ENCODE data around the gene ASAP2. TPM values are rescaled to one million over a fixed set of nuclear protein-coding genes. Genes with fewer than 3 reads are reported as not detected.

Gene ASAP2
- total RNA-seq, 1 experiment from 2014 or later: not detected

DNA sequence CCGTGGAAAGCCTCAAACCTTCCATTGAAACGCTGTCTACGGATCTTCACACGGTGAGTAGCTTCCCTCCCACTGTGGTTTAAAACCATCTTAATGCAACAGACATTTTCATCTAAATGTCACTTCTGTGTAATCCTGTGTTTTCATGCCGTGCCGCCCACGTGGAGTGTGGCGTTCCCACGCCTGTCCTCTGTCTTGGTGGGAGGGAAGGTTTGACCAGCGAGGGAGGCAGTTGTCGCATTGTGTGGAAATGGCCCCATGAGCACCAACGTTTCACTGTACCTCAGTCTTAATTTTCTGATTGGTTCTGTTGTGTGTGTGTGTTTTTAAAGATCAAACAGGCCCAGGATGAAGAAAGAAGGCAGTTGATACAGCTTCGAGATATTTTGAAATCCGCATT is 128.1 kb downstream of the ASAP2 start:
- H3K9ac ChIP-seq (ENCODE audit: low read length): no peak overlapping the region
- no peaks in the 10 kb centered on the region for H3K9me3 ChIP-seq (ENCODE audit: low read length)
- H3K36me3 ChIP-seq (ENCODE audit: insufficient read depth, low read length): no peaks in the 10 kb centered on the region
- no peaks in the 10 kb centered on the region for H3K9me2 ChIP-seq (replicated peaks; ENCODE audit: insufficient read depth, low read length)
- H3K4me1 ChIP-seq (ENCODE audit: low read length): peaks cover 10% of the 10 kb centered on the region
- no peak for DNase-seq
- no peaks in the 10 kb centered on the region for H3K79me2 ChIP-seq (ENCODE audit: low read length)
- no peaks in the 10 kb centered on the region for H3K27me3 ChIP-seq (ENCODE audit: low read length)
- H4K20me1 ChIP-seq (ENCODE audit: insufficient read depth, low read depth, low read length): no peaks in the 10 kb centered on the region
- H3K4me3 ChIP-seq (ENCODE audit: low read length): no peak overlapping the region
- no peak overlapping the region for H2AFZ ChIP-seq (ENCODE audit: low read length)
- no peak overlapping the region for H3K27ac ChIP-seq (ENCODE audit: low read length)
- no peak overlapping the region for H3K4me2 ChIP-seq (ENCODE audit: low read depth, low read length, poor library complexity, severe bottlenecking)

DNA sequence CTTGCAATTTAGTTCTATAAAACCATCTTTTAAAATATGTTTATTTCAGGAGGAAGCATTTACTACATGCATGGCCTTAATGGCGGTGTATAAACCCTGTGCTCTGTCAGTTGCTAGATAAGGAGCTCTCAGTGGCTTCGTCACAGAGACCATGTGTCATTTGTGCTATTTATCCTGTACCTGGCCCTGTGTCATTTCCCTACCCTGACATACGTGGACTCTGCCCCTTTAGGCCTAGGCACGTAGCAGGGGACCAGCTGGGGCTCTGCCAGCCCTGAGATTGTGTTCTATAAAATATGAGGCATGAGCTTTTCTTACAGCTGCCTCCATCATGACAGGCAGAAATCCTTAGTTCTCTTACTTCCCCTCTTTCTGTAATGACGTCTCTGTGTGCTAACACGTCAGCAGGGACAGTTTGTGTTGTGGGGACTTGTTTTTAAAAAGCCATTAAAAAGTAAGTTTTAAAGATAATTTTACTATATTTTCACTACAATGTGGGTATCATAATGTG is 128.8 kb downstream of the ASAP2 start:
- no peaks in the 10 kb centered on the region for H4K20me1 ChIP-seq (ENCODE audit: insufficient read depth, low read depth, low read length)
- no peaks in the 10 kb centered on the region for H3K79me2 ChIP-seq (ENCODE audit: low read length)
- H3K9ac ChIP-seq (ENCODE audit: low read length): no peak overlapping the region
- no peaks in the 10 kb centered on the region for H3K9me3 ChIP-seq (ENCODE audit: low read length)
- no peak overlapping the region for H2AFZ ChIP-seq (ENCODE audit: low read length)
- H3K4me1 ChIP-seq (ENCODE audit: low read length): peaks cover 10% of the 10 kb centered on the region
- DNase-seq: no peak
- no peaks in the 10 kb centered on the region for H3K27me3 ChIP-seq (ENCODE audit: low read length)
- H3K9me2 ChIP-seq (replicated peaks; ENCODE audit: insufficient read depth, low read length): no peaks in the 10 kb centered on the region
- no peak overlapping the region for H3K27ac ChIP-seq (ENCODE audit: low read length)
- H3K4me2 ChIP-seq (ENCODE audit: low read depth, low read length, poor library complexity, severe bottlenecking): no peak overlapping the region
- no peak overlapping the region for H3K4me3 ChIP-seq (ENCODE audit: low read length)
- no peaks in the 10 kb centered on the region for H3K36me3 ChIP-seq (ENCODE audit: insufficient read depth, low read length)

DNA sequence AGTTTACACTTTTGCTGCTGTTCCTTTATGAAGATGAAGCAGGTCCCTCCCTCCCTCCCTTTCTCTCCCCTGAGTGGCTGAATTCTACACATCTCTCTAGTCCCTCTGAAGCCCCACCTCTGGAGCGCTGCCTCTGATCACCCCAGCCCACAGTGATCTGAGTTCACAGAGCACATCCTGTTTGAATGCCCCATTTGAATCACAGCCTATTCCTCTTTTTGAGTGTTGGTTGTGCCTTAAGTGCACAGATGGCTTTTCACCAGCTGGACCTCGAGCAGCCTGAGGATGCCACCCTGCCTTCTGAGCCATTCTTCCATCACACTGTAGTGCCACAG is 129.6 kb downstream of the ASAP2 start:
- H3K9me2 ChIP-seq (replicated peaks; ENCODE audit: insufficient read depth, low read length): no peaks in the 10 kb centered on the region
- no peaks in the 10 kb centered on the region for H4K20me1 ChIP-seq (ENCODE audit: insufficient read depth, low read depth, low read length)
- no peaks in the 10 kb centered on the region for H3K9me3 ChIP-seq (ENCODE audit: low read length)
- no peak overlapping the region for H3K4me2 ChIP-seq (ENCODE audit: low read depth, low read length, poor library complexity, severe bottlenecking)
- H3K9ac ChIP-seq (ENCODE audit: low read length): no peak overlapping the region
- peaks cover 3% of the 10 kb centered on the region for H3K4me1 ChIP-seq (ENCODE audit: low read length)
- DNase-seq: peak; percentile 51
- no peaks in the 10 kb centered on the region for H3K36me3 ChIP-seq (ENCODE audit: insufficient read depth, low read length)
- H3K27ac ChIP-seq (ENCODE audit: low read length): no peak overlapping the region
- no peak overlapping the region for H2AFZ ChIP-seq (ENCODE audit: low read length)
- no peak overlapping the region for H3K4me3 ChIP-seq (ENCODE audit: low read length)
- H3K27me3 ChIP-seq (ENCODE audit: low read length): no peaks in the 10 kb centered on the region
- no peaks in the 10 kb centered on the region for H3K79me2 ChIP-seq (ENCODE audit: low read length)

DNA sequence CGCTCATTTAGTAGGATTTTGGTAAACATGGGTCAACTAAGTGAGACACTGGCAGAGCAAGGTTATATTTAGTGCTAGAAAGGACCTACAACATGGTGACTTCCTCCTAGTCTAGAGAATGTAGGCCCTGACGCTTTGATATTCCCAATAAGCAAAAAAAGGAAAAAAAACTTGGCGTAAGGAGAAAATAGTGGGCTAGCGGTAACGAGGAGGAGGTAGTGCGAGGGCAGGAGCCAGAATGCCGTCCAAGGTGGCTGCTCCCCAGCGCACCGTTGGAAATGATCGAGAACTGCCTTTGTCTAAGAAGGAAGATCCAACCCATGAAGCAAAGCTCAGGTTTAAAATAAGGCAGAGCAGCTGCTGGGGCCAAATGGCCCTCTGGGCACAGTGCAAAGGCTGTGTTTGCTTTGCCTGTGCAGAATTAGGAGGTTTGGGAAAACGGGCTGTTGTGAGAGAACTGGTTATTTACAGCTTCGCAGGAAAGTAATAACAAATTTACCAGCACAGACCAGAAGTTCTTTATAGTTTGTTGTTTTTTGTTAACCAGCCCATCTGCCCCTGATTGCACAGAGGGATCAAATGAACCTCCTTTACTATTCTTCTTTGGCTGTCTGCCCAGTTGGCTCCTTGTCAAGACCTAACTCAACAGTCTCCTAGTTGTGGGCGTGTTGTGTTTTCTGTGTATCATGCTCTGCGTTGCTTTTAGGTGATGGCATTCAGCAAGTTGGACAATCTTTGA is 130.1 kb downstream of the ASAP2 start:
- Histone ChIP-seq H3K9me2 (replicated peaks; ENCODE audit: insufficient read depth, low read length) (no peaks in the 10 kb centered on the region), H4K20me1 (ENCODE audit: insufficient read depth, low read depth, low read length) (no peaks in the 10 kb centered on the region), H3K36me3 (ENCODE audit: insufficient read depth, low read length) (no peaks in the 10 kb centered on the region), H3K27ac (ENCODE audit: low read length) (no peak overlapping the region), H2AFZ (ENCODE audit: low read length) (no peak overlapping the region), H3K9me3 (ENCODE audit: low read length) (no peaks in the 10 kb centered on the region), H3K9ac (ENCODE audit: low read length) (no peak overlapping the region), H3K4me1 (ENCODE audit: low read length) (peaks cover 3% of the 10 kb centered on the region), H3K79me2 (ENCODE audit: low read length) (no peaks in the 10 kb centered on the region), H3K4me3 (ENCODE audit: low read length) (no peak overlapping the region), H3K4me2 (ENCODE audit: low read depth, low read length, poor library complexity, severe bottlenecking) (no peak overlapping the region), H3K27me3 (ENCODE audit: low read length) (no peaks in the 10 kb centered on the region)
- no peak for DNase-seq

DNA sequence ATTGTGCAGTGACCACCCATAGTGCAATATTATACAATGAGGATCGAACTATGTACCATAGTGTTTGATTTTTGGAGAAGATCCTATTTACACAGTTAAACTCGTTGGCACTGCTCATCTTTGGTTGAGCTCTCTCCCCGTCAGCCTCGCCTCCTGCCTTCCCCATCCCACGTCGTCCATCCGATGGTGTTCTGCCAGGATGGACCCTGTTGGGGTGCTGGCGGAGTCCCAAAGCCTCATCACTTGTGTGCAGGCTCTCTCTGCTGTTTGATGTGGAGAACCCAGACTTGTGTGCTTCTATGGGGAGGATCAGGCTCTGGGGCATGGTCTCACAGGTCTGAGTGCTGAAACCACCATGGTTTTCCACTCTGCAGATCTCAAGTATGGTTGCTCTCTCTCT is 131.3 kb downstream of the ASAP2 start:
- no peaks in the 10 kb centered on the region for H3K79me2 ChIP-seq (ENCODE audit: low read length)
- H2AFZ ChIP-seq (ENCODE audit: low read length): no peak overlapping the region
- no peak overlapping the region for H3K4me3 ChIP-seq (ENCODE audit: low read length)
- H3K9me3 ChIP-seq (ENCODE audit: low read length): no peaks in the 10 kb centered on the region
- no peaks in the 10 kb centered on the region for H3K9me2 ChIP-seq (replicated peaks; ENCODE audit: insufficient read depth, low read length)
- H3K27ac ChIP-seq (ENCODE audit: low read length): no peak overlapping the region
- DNase-seq: no peak
- H4K20me1 ChIP-seq (ENCODE audit: insufficient read depth, low read depth, low read length): no peaks in the 10 kb centered on the region
- no peak overlapping the region for H3K4me2 ChIP-seq (ENCODE audit: low read depth, low read length, poor library complexity, severe bottlenecking)
- no peaks in the 10 kb centered on the region for H3K36me3 ChIP-seq (ENCODE audit: insufficient read depth, low read length)
- H3K9ac ChIP-seq (ENCODE audit: low read length): no peak overlapping the region
- H3K4me1 ChIP-seq (ENCODE audit: low read length): peaks cover 3% of the 10 kb centered on the region
- no peaks in the 10 kb centered on the region for H3K27me3 ChIP-seq (ENCODE audit: low read length)

DNA sequence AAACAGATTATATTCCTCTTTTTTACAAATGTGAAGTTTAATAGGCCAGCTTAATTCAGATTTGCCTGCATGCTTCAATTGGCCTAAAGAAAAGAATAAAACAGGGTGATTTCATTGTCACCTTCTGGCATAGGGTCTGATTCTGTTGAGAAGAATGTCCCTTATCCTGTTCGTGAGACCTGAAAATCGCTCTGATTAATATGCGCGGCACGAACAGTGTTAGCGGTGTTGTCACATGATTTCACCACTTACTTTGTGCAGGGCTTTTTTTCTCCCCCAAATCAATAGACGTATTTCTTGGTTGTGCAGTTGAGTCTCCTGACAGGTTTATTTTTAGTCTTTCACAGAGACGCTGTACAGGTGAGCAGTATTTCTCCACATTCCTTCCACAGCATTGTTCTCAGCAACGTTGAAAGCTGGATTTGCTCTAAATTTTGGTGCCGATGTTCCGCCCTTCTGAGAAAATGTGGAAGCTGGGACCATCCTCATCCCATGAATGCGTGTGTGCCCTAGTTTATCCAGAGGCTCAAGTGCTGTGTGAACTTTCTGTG is 134.8 kb downstream of the ASAP2 start:
- Histone ChIP-seq H3K9me2 (replicated peaks; ENCODE audit: insufficient read depth, low read length) (no peaks in the 10 kb centered on the region), H3K27ac (ENCODE audit: low read length) (no peak overlapping the region), H3K27me3 (ENCODE audit: low read length) (no peaks in the 10 kb centered on the region), H3K4me1 (ENCODE audit: low read length) (peaks cover under 1% of the 10 kb centered on the region), H2AFZ (ENCODE audit: low read length) (no peak overlapping the region), H3K79me2 (ENCODE audit: low read length) (no peaks in the 10 kb centered on the region), H3K36me3 (ENCODE audit: insufficient read depth, low read length) (no peaks in the 10 kb centered on the region), H3K9me3 (ENCODE audit: low read length) (no peaks in the 10 kb centered on the region), H3K4me2 (ENCODE audit: low read depth, low read length, poor library complexity, severe bottlenecking) (no peak overlapping the region), H3K9ac (ENCODE audit: low read length) (no peak overlapping the region), H3K4me3 (ENCODE audit: low read length) (no peak overlapping the region), H4K20me1 (ENCODE audit: insufficient read depth, low read depth, low read length) (no peaks in the 10 kb centered on the region)
- DNase-seq: no peak

DNA sequence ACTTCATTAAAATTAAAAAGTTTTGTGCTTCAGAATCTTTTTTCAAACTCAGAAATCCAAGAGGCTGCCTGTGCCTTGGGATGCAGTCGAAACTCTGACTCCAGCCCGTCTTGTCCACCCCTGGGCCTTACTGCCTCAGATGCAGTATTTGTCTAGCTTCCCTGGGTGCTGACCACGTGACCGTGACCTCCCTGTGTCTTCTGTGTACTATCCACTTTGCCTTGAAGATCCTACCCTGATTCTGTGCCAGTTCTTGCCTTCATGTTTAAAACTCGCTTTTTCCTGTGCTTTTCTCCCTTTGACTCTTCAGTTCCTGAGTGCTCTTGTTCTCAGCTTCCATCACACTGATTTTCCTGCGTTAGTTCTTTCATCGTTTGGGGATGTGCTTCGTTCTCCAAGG is 136.0 kb downstream of the ASAP2 start:
- no peak for DNase-seq
- Histone ChIP-seq H4K20me1 (ENCODE audit: insufficient read depth, low read depth, low read length) (no peaks in the 10 kb centered on the region), H3K36me3 (ENCODE audit: insufficient read depth, low read length) (no peaks in the 10 kb centered on the region), H3K9ac (ENCODE audit: low read length) (no peak overlapping the region), H3K4me3 (ENCODE audit: low read length) (no peak overlapping the region), H3K27me3 (ENCODE audit: low read length) (no peaks in the 10 kb centered on the region), H3K27ac (ENCODE audit: low read length) (no peak overlapping the region), H2AFZ (ENCODE audit: low read length) (no peak overlapping the region), H3K79me2 (ENCODE audit: low read length) (no peaks in the 10 kb centered on the region), H3K4me2 (ENCODE audit: low read depth, low read length, poor library complexity, severe bottlenecking) (no peak overlapping the region), H3K9me3 (ENCODE audit: low read length) (no peaks in the 10 kb centered on the region), H3K4me1 (ENCODE audit: low read length) (no peaks in the 10 kb centered on the region), H3K9me2 (replicated peaks; ENCODE audit: insufficient read depth, low read length) (no peaks in the 10 kb centered on the region)

DNA sequence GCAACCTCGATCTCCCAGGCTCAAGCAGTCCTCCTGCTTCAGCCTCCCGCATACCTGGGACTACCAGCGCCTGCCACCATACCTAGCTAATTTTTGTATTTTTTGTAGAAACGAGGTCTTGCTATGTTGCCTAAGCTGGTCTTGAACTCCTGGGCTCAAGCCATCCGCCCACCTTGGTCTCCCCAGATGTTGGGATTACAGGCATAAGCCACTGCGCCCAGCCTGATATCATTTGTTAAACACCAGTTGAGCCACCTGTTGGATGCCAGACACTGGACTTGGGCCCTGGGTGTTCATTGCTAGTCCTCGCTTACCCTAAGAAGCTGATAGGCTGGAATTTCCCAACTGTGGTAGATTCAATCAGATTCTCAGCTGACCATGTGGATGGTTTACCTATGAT is 136.9 kb downstream of the ASAP2 start:
- no peak overlapping the region for H2AFZ ChIP-seq (ENCODE audit: low read length)
- no peaks in the 10 kb centered on the region for H3K79me2 ChIP-seq (ENCODE audit: low read length)
- H4K20me1 ChIP-seq (ENCODE audit: insufficient read depth, low read depth, low read length): no peaks in the 10 kb centered on the region
- no peaks in the 10 kb centered on the region for H3K9me2 ChIP-seq (replicated peaks; ENCODE audit: insufficient read depth, low read length)
- no peak for DNase-seq
- no peaks in the 10 kb centered on the region for H3K9me3 ChIP-seq (ENCODE audit: low read length)
- no peak overlapping the region for H3K9ac ChIP-seq (ENCODE audit: low read length)
- no peaks in the 10 kb centered on the region for H3K27me3 ChIP-seq (ENCODE audit: low read length)
- no peak overlapping the region for H3K27ac ChIP-seq (ENCODE audit: low read length)
- no peak overlapping the region for H3K4me3 ChIP-seq (ENCODE audit: low read length)
- H3K4me2 ChIP-seq (ENCODE audit: low read depth, low read length, poor library complexity, severe bottlenecking): no peak overlapping the region
- H3K36me3 ChIP-seq (ENCODE audit: insufficient read depth, low read length): no peaks in the 10 kb centered on the region
- H3K4me1 ChIP-seq (ENCODE audit: low read length): no peaks in the 10 kb centered on the region

All from Karpas-422 (cell line).